H1 (cell line): ENCODE data around the gene MRPL11. TPM values are rescaled to one million over a fixed set of nuclear protein-coding genes. Genes with fewer than 3 reads are reported as not detected.

Source experiments
- CTCF ChIA-PET: fragments of 300-600 bp; sonication (Branson Sonifier 250); formaldehyde crosslinking; loops from one replicate; lab custom pipeline; 2021; ENCODE audit not compliant: partially characterized antibody; lab: Charles Lee
- POLR2A ChIA-PET: fragments of 300-600 bp; sonication (Branson Sonifier 250); formaldehyde crosslinking; loops from one replicate; lab custom pipeline; 2021; ENCODE audit warnings: inconsistent platforms; ENCODE audit not compliant: partially characterized antibody; lab: Charles Lee
- DNase-seq, 2 experiments: peaks; one replicate each; pipeline versions ENCODE4 v3.0.0 to v3.0.0-alpha.2; 2010 to 2022; ENCODE audit warnings: low spot score in 2 of 2, low read depth in 1 of 2, mixed read lengths in 1 of 2
- FAIRE-seq: peaks from 2 replicates; lab custom pipeline; 2011; peaks lifted over from hg19 to GRCh38; lab: Jason Lieb, UNC
- H2AFZ ChIP-seq: 2 replicates; pipeline ENCODE4 v1.8.1; 2012; ENCODE audit warnings: low read length, inconsistent platforms
- H2AK5ac ChIP-seq: 2 replicates; pipeline ENCODE4 v1.6.1; 2013; ENCODE audit warnings: low read depth, low read length
- H2BK120ac ChIP-seq: replicated peaks from 2 replicates; pipeline ENCODE3; 2013; ENCODE audit warnings: low read depth, low read length, inconsistent platforms
- H2BK12ac ChIP-seq: 2 replicates; pipeline ENCODE4 v1.6.1; 2013; ENCODE audit warnings: low read depth, low read length
- H2BK15ac ChIP-seq: 2 replicates; pipeline ENCODE4 v1.6.1; 2013; ENCODE audit warnings: low read length
- H2BK20ac ChIP-seq: 2 replicates; pipeline ENCODE4 v1.6.1; 2013; ENCODE audit warnings: low read length
- H2BK5ac ChIP-seq: 2 replicates; pipeline ENCODE4 v1.6.1; 2013; ENCODE audit warnings: low read depth, low read length
- H3K14ac ChIP-seq: 2 replicates; pipeline ENCODE4 v1.6.1; 2013; ENCODE audit warnings: inconsistent platforms; ENCODE audit not compliant: insufficient read length
- H3K18ac ChIP-seq: 2 replicates; pipeline ENCODE4 v1.6.1; 2013; ENCODE audit warnings: low read length; ENCODE audit errors: extremely low read depth
- H3K23ac ChIP-seq: 2 replicates; pipeline ENCODE4 v1.6.1; 2013; ENCODE audit warnings: inconsistent platforms; ENCODE audit not compliant: insufficient read length
- H3K23me2 ChIP-seq: 2 replicates; pipeline ENCODE4 v1.6.1; 2013; ENCODE audit warnings: low read depth, low read length
- H3K27ac ChIP-seq: 2 replicates; pipeline ENCODE4 v1.6.1; 2011; ENCODE audit warnings: low read depth, low read length, inconsistent platforms
- H3K27me3 ChIP-seq, 4 experiments: replicated peaks in 1 of 4; 1 replicate in 1 of 4; 2 replicates in 3 of 4; pipeline versions ENCODE4 v1.6.1 to v1.8.1; 2011 to 2013; ENCODE audit warnings: low read length in 3 of 4, mild to moderate bottlenecking in 3 of 4, inconsistent platforms in 2 of 4, mixed read lengths in 2 of 4, moderate library complexity in 1 of 4; ENCODE audit not compliant: control insufficient read depth in 3 of 4, insufficient read depth in 3 of 4; ENCODE audit errors: extremely low read depth in 1 of 4
- H3K36me3 ChIP-seq, 4 experiments: 2 replicates each; pipeline versions ENCODE4 v1.6.1 to v1.8.1; 2011 to 2013; ENCODE audit warnings: mild to moderate bottlenecking in 4 of 4, low read length in 3 of 4, moderate library complexity in 2 of 4, control low read depth in 1 of 4, inconsistent platforms in 1 of 4; ENCODE audit not compliant: insufficient read depth in 4 of 4, control insufficient read depth in 2 of 4
- H3K4ac ChIP-seq: replicated peaks from 2 replicates; pipeline ENCODE3; 2013; ENCODE audit warnings: low read length, low read depth, mixed read lengths, inconsistent platforms; ENCODE audit not compliant: insufficient read length
- H3K4me1 ChIP-seq, 4 experiments: replicated peaks in 1 of 4; 1 replicate in 1 of 4; 2 replicates in 3 of 4; pipeline versions ENCODE4 v1.6.1 to v1.8.1; 2011 to 2013; ENCODE audit warnings: low read length in 3 of 4, inconsistent platforms in 2 of 4, mixed read lengths in 1 of 4; ENCODE audit not compliant: insufficient read depth in 4 of 4, control insufficient read depth in 3 of 4
- H3K4me2 ChIP-seq, 2 experiments: 2 replicates each; pipeline versions ENCODE4 v1.6.1 to v1.8.1; 2011 to 2013; ENCODE audit warnings: low read depth in 2 of 2, low read length in 2 of 2, control low read depth in 1 of 2, inconsistent platforms in 1 of 2, mild to moderate bottlenecking in 1 of 2; ENCODE audit not compliant: insufficient read depth in 1 of 2
- H3K4me3 ChIP-seq, 4 experiments: fragments of 200-600, 300-600 bp in 1 of 4; sonication (generic), shearing (Covaris generic), sonication (Bioruptor Twin) in 1 of 4; 2 replicates each; pipeline versions ENCODE4 v1.5.1 to v1.8.1; 2011 to 2016; ENCODE audit warnings: low read length in 4 of 4, low read depth in 3 of 4, control low read depth in 2 of 4, inconsistent platforms in 2 of 4, mild to moderate bottlenecking in 2 of 4, mixed read lengths in 1 of 4, moderate library complexity in 1 of 4; ENCODE audit not compliant: insufficient read depth in 2 of 4; ENCODE audit errors: extremely low read depth in 1 of 4
- H3K56ac ChIP-seq: replicated peaks from 2 replicates; pipeline ENCODE3; 2013; ENCODE audit warnings: low read depth, mild to moderate bottlenecking, mixed read lengths, low read length, inconsistent platforms; ENCODE audit not compliant: insufficient read length
- H3K79me1 ChIP-seq: 2 replicates; pipeline ENCODE4 v1.6.1; 2013; ENCODE audit warnings: low read depth, low read length, control low read depth
- H3K79me2 ChIP-seq, 2 experiments: 2 replicates each; pipeline versions ENCODE4 v1.6.1 to v1.8.1; 2012 to 2013; ENCODE audit warnings: low read length in 2 of 2, mild to moderate bottlenecking in 2 of 2, inconsistent platforms in 1 of 2; ENCODE audit not compliant: insufficient read depth in 2 of 2, control insufficient read depth in 1 of 2
- H3K9ac ChIP-seq, 4 experiments: replicated peaks in 1 of 4; 1 replicate in 1 of 4; 2 replicates in 3 of 4; pipeline versions ENCODE4 v1.6.1 to v1.8.1; 2011 to 2013; ENCODE audit warnings: low read depth in 3 of 4, low read length in 3 of 4, control low read depth in 2 of 4, mild to moderate bottlenecking in 2 of 4, moderate library complexity in 2 of 4, inconsistent platforms in 1 of 4; ENCODE audit errors: extremely low read depth in 1 of 4
- H3K9me3 ChIP-seq, 2 experiments: 2 replicates each; pipeline versions ENCODE4 v1.6.1 to v1.8.1; 2012 to 2013; ENCODE audit warnings: mild to moderate bottlenecking in 2 of 2, moderate library complexity in 2 of 2, control low read depth in 1 of 2, inconsistent platforms in 1 of 2, low read depth in 1 of 2, low read length in 1 of 2, mixed read lengths in 1 of 2; ENCODE audit not compliant: insufficient read depth in 2 of 2
- H4K20me1 ChIP-seq, 2 experiments: replicated peaks in 1 of 2; 2 replicates each; pipeline versions ENCODE3 to v1.8.1; 2011 to 2013; ENCODE audit warnings: inconsistent platforms in 2 of 2, low read length in 2 of 2, mild to moderate bottlenecking in 1 of 2; ENCODE audit not compliant: insufficient read depth in 2 of 2, control insufficient read depth in 1 of 2
- H4K5ac ChIP-seq: 2 replicates; pipeline ENCODE4 v1.6.1; 2013; ENCODE audit warnings: low read length, low read depth, mixed read lengths, inconsistent platforms; ENCODE audit not compliant: insufficient read length
- H4K8ac ChIP-seq: 2 replicates; pipeline ENCODE4 v1.8.0; 2013; ENCODE audit warnings: mild to moderate bottlenecking, moderate library complexity, low read length, inconsistent platforms; ENCODE audit not compliant: insufficient read depth; ENCODE audit errors: extremely low read depth
- H4K91ac ChIP-seq: replicated peaks from 2 replicates; pipeline ENCODE3; 2013; ENCODE audit warnings: low read length, mixed read lengths, inconsistent platforms; ENCODE audit not compliant: insufficient read length
- BCL11A ChIP-seq, 2 experiments: IDR thresholded peaks; one replicate each; pipeline ENCODE4 v1.6.1; 2011; ENCODE audit warnings: low read depth in 2 of 2, low read length in 2 of 2, mild to moderate bottlenecking in 2 of 2
- EGR1 ChIP-seq: IDR thresholded peaks from 2 replicates; pipeline ENCODE4 v1.6.1; 2011; ENCODE audit warnings: low read depth, low read length, borderline replicate concordance
- KDM1A ChIP-seq: fragments of 200-600, 300-600 bp; sonication (generic); IDR thresholded peaks from 2 replicates; pipeline ENCODE4 v1.7.1; 2016; ENCODE audit warnings: mild to moderate bottlenecking, low read length, borderline replicate concordance
- WGBS, 2 experiments: shearing (Covaris generic) in 1 of 2; methylation state at CpG; one replicate each; pipeline versions ENCODE4 v1.1.6 to v1.1.7; 2013 to 2015; ENCODE audit warnings: low lambda C conversion rate in 2 of 2, mixed read lengths in 2 of 2, inconsistent platforms in 1 of 2, low coverage in 1 of 2, missing lambda C conversion rate in 1 of 2; ENCODE audit not compliant: insufficient replicate concordance in 2 of 2, insufficient coverage in 1 of 2, insufficient read length in 1 of 2; ENCODE audit errors: extremely low coverage in 1 of 2, missing lambda C conversion rate in 1 of 2; 5-methylcytosine and 5-hydroxymethylcytosine counted together
- polyA plus RNA-seq, 7 experiments: library from polyadenylated mRNA; depleted of rRNA in 3 of 7; stranded (reverse) in 5 of 7; unstranded in 2 of 7; fragments of >200 nt in 5 of 7; fragments of 200-250 nt in 2 of 7; gene quantifications; 1 replicate in 5 of 7; 2 replicates in 1 of 7; 4 replicates in 1 of 7; pipeline versions ENCODE4 v1.2.1 to v1.2.3, GENCODE V29; 2011 to 2013; ENCODE audit warnings: missing spikeins in 2 of 7, mixed read lengths in 2 of 7
- total RNA-seq: library from RNA; stranded (reverse); fragmentation: NEBNext Ultra II Directional; extraction: Animal tissue kit (Norgen Biotek cat#: 25700); gene quantifications from 2 replicates; pipeline ENCODE4 v1.2.1, GENCODE V29; 2021

The MRPL11 gene
- total and polyA plus RNA-seq, 2 of the 8 experiments (the other 6 are each of a cell fraction or from before 2014, with no cell fraction given), result 105 to 141 TPM

DNA sequence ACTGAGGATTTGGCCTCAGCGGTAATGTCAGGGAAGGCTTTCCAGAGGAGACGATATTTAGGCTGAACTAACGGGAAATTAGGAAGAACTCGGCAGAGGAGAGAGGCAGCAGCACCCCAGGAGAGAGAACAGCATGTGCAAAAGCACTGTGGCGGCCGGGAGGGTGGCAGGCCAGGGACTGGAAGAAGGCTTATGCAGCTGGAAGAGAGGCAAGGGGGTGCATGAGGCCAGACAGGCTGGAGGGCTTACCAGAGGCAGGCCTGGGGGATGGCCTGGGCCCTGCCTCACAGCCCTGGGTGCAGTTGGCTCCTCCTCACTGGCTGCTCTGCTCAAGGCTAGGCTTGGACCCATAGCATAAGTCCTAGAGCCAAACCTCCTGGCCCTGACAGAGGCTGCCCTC is 25.5 kb downstream of the MRPL11 start:
- Histone ChIP-seq H4K91ac (peak overlapping the region; percentile 86), H3K23me2 (peaks cover 2% of the 10 kb centered on the region; the same call in 1 of the 2 replicates), H3K4me2 (peak overlapping the region in 1 of 2 experiments; percentile 69; a peak in 2 of 4 replicates), H3K79me1 (no peaks in the 10 kb centered on the region), H3K79me2 (no peaks in the 10 kb centered on the region), H3K9me3 (no peaks in the 10 kb centered on the region), H2BK120ac (no peak overlapping the region), H2AFZ (no peak overlapping the region), H2BK12ac (peak overlapping the region; percentile 60), H3K56ac (no peak overlapping the region), H3K14ac (no peak overlapping the region), H2AK5ac (peak overlapping the region; percentile 43), H3K27me3 (peaks cover 0 to 5% (median 2%) of the 10 kb centered on the region in 4 experiments; a peak in 3 of 7 replicates), H3K4me3 (no peak overlapping the region), H2BK5ac (peak overlapping the region; percentile 49), H2BK20ac (peak overlapping the region; percentile 13), H2BK15ac (peak overlapping the region; percentile 93; the same call in 1 of the 2 replicates), H4K20me1 (peaks cover 0 to 2% of the 10 kb centered on the region in 2 experiments), H3K4me1 (peaks cover 11 to 38% (median 26%) of the 10 kb centered on the region in 4 experiments), H3K27ac (0 out of 2 replicates have a peak overlapping the region, but pooled peaks have one; percentile 81), H3K23ac (no peak overlapping the region), H3K4ac (peak overlapping the region; percentile 29), H3K9ac (no peak overlapping the region), H3K36me3 (no peaks in the 10 kb centered on the region), H4K8ac (0 out of 2 replicates have a peak overlapping the region, but pooled peaks have one; percentile 54), H3K18ac (peak overlapping the region; percentile 15; the same call in 1 of the 2 replicates), H4K5ac (peak overlapping the region; percentile 69)
- no peak for FAIRE-seq
- POLR2A ChIA-PET, result interaction anchor here (0.7 to 7.7 kb wide), 5 partner anchors 9 to 67 kb away, joined by 3 to 78 read pairs (median 5); partner anchors contain the start of genes B4GAT1, DPP3 and NPAS4
- CTCF ChIA-PET, result interaction anchor here (1.3 to 13.2 kb wide), 4 partner anchors 8 to 265 kb away, joined by 3 to 259 read pairs (median 105); partner anchors contain the start of genes MRPL11, NPAS4 and RBM4B
- DNase-seq, result no peak
- 79% methylated on average over 6 of the region's 6 CpGs; no CpG with 5 or more reads in 1 of the 2 experiments for WGBS, 2 experiments
- no peak for TF ChIP-seq BCL11A (IDR thresholded peaks at IDR 0.05; ENCODE audit: low read depth in 2 of 2, low read length in 2 of 2)
- peak; percentile 78; the same call in 1 of the 2 replicates for TF ChIP-seq KDM1A
- TF ChIP-seq EGR1, result no peak
- TF ChIP-seq, all 59 proteins: peak for 1
